Neural cell (in vitro differentiated cells): ENCODE results near the gene PIK3R3. TPM values are rescaled to one million over a fixed set of nuclear protein-coding genes. Genes with fewer than 3 reads are reported as not detected.

Experiments used
- H2AFZ ChIP-seq: fragments of 200-600, 300-800 bp; sonication (generic), shearing (Covaris generic); 2 replicates; pipeline ENCODE4 v1.6.0; 2014; ENCODE audit warnings: low read depth, mild to moderate bottlenecking, antibody characterized with exemption, low read length, moderate library complexity
- H3F3A ChIP-seq: fragments of 200-600 bp; shearing (Covaris generic); 2 replicates; pipeline ENCODE4 v1.6.1; 2016; ENCODE audit warnings: mild to moderate bottlenecking, moderate library complexity, mixed read lengths, antibody characterized with exemption, low read length; ENCODE audit not compliant: insufficient read depth, poor library complexity, severe bottlenecking
- H3K27ac ChIP-seq: fragments of 200-600, 300-800 bp; sonication (generic), shearing (Covaris generic); 2 replicates; pipeline ENCODE4 v1.5.1; 2014; ENCODE audit warnings: mild to moderate bottlenecking, low read length, moderate library complexity
- H3K27me3 ChIP-seq: fragments of 300-800, 200-600 bp; sonication (generic), shearing (Covaris generic); 2 replicates; pipeline ENCODE4 v1.6.0; 2014; ENCODE audit warnings: mild to moderate bottlenecking, low read depth, low read length, moderate library complexity; ENCODE audit not compliant: insufficient read depth
- H3K36me3 ChIP-seq: fragments of 300-800, 200-600 bp; sonication (generic), shearing (Covaris generic); 2 replicates; pipeline ENCODE4 v1.5.1; 2014; ENCODE audit warnings: mild to moderate bottlenecking, antibody characterized with exemption, low read length, moderate library complexity; ENCODE audit not compliant: insufficient read depth
- H3K4me2 ChIP-seq: fragments of 300-800, 200-600 bp; sonication (generic), shearing (Covaris generic); 2 replicates; pipeline ENCODE4 v1.6.0; 2014; ENCODE audit warnings: mild to moderate bottlenecking, low read length
- H3K4me3 ChIP-seq: fragments of 300-800, 200-600 bp; sonication (generic), shearing (Covaris generic); 2 replicates; pipeline ENCODE4 v1.5.1; 2014; ENCODE audit warnings: mild to moderate bottlenecking, low read length, moderate library complexity
- H3K79me2 ChIP-seq: fragments of 200-600 bp; shearing (Covaris generic); replicated peaks from 2 replicates; pipeline ENCODE4 v1.6.0; 2014; ENCODE audit warnings: mild to moderate bottlenecking, low read length, moderate library complexity; ENCODE audit not compliant: insufficient read depth
- H3K9ac ChIP-seq: fragments of 300-800, 200-600 bp; sonication (generic), shearing (Covaris generic); 2 replicates; pipeline ENCODE4 v1.6.1; 2016; ENCODE audit warnings: mild to moderate bottlenecking, low read length, mixed read lengths
- H3K9me2 ChIP-seq: fragments of 200-600 bp; shearing (Covaris generic); 2 replicates; pipeline ENCODE4 v1.6.1; 2016; ENCODE audit warnings: mild to moderate bottlenecking, low read length, mixed read lengths; ENCODE audit not compliant: insufficient read depth
- H3K9me3 ChIP-seq: fragments of 200-600, 300-800 bp; sonication (generic), shearing (Covaris generic); 2 replicates; pipeline ENCODE4 v1.6.1; 2016; ENCODE audit warnings: mild to moderate bottlenecking, mixed run types, low read length, moderate library complexity, mixed read lengths
- H4K20me1 ChIP-seq: fragments of 200-600 bp; shearing (Covaris generic); 2 replicates; pipeline ENCODE4 v1.6.1; 2016; ENCODE audit warnings: mild to moderate bottlenecking, mixed run types; ENCODE audit not compliant: insufficient read depth
- CTCF ChIP-seq: fragments of 450-650 bp; IDR thresholded peaks from 2 replicates; pipeline ENCODE4 v1.5.1; 2014; ENCODE audit warnings: antibody characterized with exemption, mild to moderate bottlenecking, moderate library complexity; ENCODE audit not compliant: poor library complexity, severe bottlenecking
- EP300 ChIP-seq: fragments of 450-650 bp; conservative IDR thresholded peaks from 2 replicates; pipeline ENCODE4 v1.6.1; 2014; ENCODE audit warnings: antibody characterized with exemption, mild to moderate bottlenecking, moderate library complexity; ENCODE audit not compliant: poor library complexity, severe bottlenecking
- EZH2 ChIP-seq: fragments of 200-600, 300-800 bp; shearing (Covaris generic), sonication (generic); IDR thresholded peaks from 2 replicates; pipeline ENCODE4 v1.6.1; 2014; ENCODE audit warnings: antibody characterized with exemption, low read length, borderline replicate concordance, mild to moderate bottlenecking; ENCODE audit not compliant: insufficient read depth, poor library complexity, severe bottlenecking
- MXI1 ChIP-seq: fragments of 450-650 bp; conservative IDR thresholded peaks from 2 replicates; pipeline ENCODE4 v1.6.1; 2014; ENCODE audit warnings: antibody characterized with exemption, mild to moderate bottlenecking; ENCODE audit not compliant: poor library complexity, severe bottlenecking
- POLR2AphosphoS5 ChIP-seq: IDR thresholded peaks from 2 replicates; pipeline ENCODE4 v1.6.1; 2012
- RAD21 ChIP-seq: fragments of 450-650 bp; conservative IDR thresholded peaks from 2 replicates; pipeline ENCODE4 v1.6.1; 2014; ENCODE audit warnings: antibody characterized with exemption, mild to moderate bottlenecking, moderate library complexity
- REST ChIP-seq: IDR thresholded peaks from 2 replicates; pipeline ENCODE4 v1.6.1; 2012; ENCODE audit warnings: borderline replicate concordance
- SMC3 ChIP-seq: fragments of 450-650 bp; conservative IDR thresholded peaks from 2 replicates; pipeline ENCODE4 v1.6.1; 2014; ENCODE audit warnings: antibody characterized with exemption, mild to moderate bottlenecking, moderate library complexity; ENCODE audit not compliant: poor library complexity
- TAF1 ChIP-seq: IDR thresholded peaks from 2 replicates; pipeline ENCODE4 v1.6.1; 2012; ENCODE audit warnings: low read depth
- polyA plus RNA-seq: library from polyadenylated mRNA; depleted of rRNA; stranded (reverse); fragments of >200 nt; gene quantifications from 2 replicates; pipeline ENCODE4 v1.2.3, GENCODE V29; 2014

The PIK3R3 gene
- polyA plus RNA-seq, 1 donor from 2014 or later: 119 TPM

- no peaks in the 10 kb centered on the region for H3K9me3 ChIP-seq
- peaks cover 38% of the 10 kb centered on the region for H3K79me2 ChIP-seq
- H2AFZ ChIP-seq: no peak overlapping the region
- no peak overlapping the region for H3K9ac ChIP-seq
- peaks cover 22% of the 10 kb centered on the region for H3K36me3 ChIP-seq
- TF ChIP-seq SMC3 (no peak), TAF1 (no peak), RAD21 (no peak), MXI1 (no peak), REST (no peak)
- H3K4me2 ChIP-seq: no peak overlapping the region
- no peak overlapping the region for H3K27ac ChIP-seq
- H3K4me3 ChIP-seq: no peak overlapping the region
- no peaks in the 10 kb centered on the region for H3K27me3 ChIP-seq
- no peaks in the 10 kb centered on the region for H4K20me1 ChIP-seq
- no peaks in the 10 kb centered on the region for H3F3A ChIP-seq
- H3K9me2 ChIP-seq: no peaks in the 10 kb centered on the region
These were observed 59.5 kb downstream of the PIK3R3 start for GRCh38 chr1:46072975-46073374.

GRCh38 chr1:46070164-46070814, 62.1 kb downstream of the PIK3R3 start:
- peaks cover 23% of the 10 kb centered on the region for H3K79me2 ChIP-seq
- no peaks in the 10 kb centered on the region for H3K27me3 ChIP-seq
- no peak overlapping the region for H3K4me3 ChIP-seq
- no peak for TF ChIP-seq MXI1
- no peak for TF ChIP-seq EZH2
- TF ChIP-seq REST: no peak
- no peak for TF ChIP-seq POLR2AphosphoS5
- no peak for TF ChIP-seq RAD21
- no peak for TF ChIP-seq SMC3
- no peak for TF ChIP-seq TAF1
- no peak for TF ChIP-seq EP300
- no peak for TF ChIP-seq CTCF
- no peak overlapping the region for H3K27ac ChIP-seq
- H3F3A ChIP-seq: no peaks in the 10 kb centered on the region
- peaks cover 26% of the 10 kb centered on the region for H3K36me3 ChIP-seq
- no peaks in the 10 kb centered on the region for H3K9me3 ChIP-seq
- H3K4me2 ChIP-seq: no peak overlapping the region
- no peaks in the 10 kb centered on the region for H4K20me1 ChIP-seq
- H2AFZ ChIP-seq: no peak overlapping the region
- H3K9me2 ChIP-seq: no peaks in the 10 kb centered on the region
- H3K9ac ChIP-seq: no peak overlapping the region
